Ramos (cell line): ENCODE measurements around the gene FLVCR2.

Experiments used
- in situ Hi-C: fragments of 300-500 bp; cut with MboI; formaldehyde crosslinking; loops from one replicate; pipeline ENCODE4 v1.14.3; 2022; ENCODE audit warnings: low sequenced_read_pairs; ENCODE audit not compliant: unreplicated experiment

FLVCR2 gene

GRCh38 chr14:75553761-75554364 lies 24.6 kb upstream of the FLVCR2 start:
- in situ Hi-C loops = no loop called here

GRCh38 chr14:75554482-75554881 lies 23.9 kb upstream of the FLVCR2 start:
- in situ Hi-C loops = no loop called here

GRCh38 chr14:75558440-75558839 lies 20.0 kb upstream of the FLVCR2 start:
- in situ Hi-C loops = no loop called here

GRCh38 chr14:75559045-75559444 lies 19.4 kb upstream of the FLVCR2 start:
- in situ Hi-C loops = no loop called here

GRCh38 chr14:75559451-75560222 lies 18.8 kb upstream of the FLVCR2 start:
- in situ Hi-C loops = no loop called here

GRCh38 chr14:75561013-75561432 lies 17.4 kb upstream of the FLVCR2 start:
- in situ Hi-C loops = no loop called here

- in situ Hi-C loops = no loop called here
Observed at GRCh38 chr14:75562089-75562488, 16.3 kb upstream of the FLVCR2 start.

- in situ Hi-C loops = no loop called here
Observed at GRCh38 chr14:75562489-75562888, 15.9 kb upstream of the FLVCR2 start.

- in situ Hi-C loops = no loop called here
Observed at GRCh38 chr14:75563931-75564330, 14.5 kb upstream of the FLVCR2 start.

GRCh38 chr14:75565056-75565455 lies 13.4 kb upstream of the FLVCR2 start:
- in situ Hi-C loops = no loop called here

GRCh38 chr14:75566321-75566720 lies 12.1 kb upstream of the FLVCR2 start:
- in situ Hi-C loops = no loop called here

- in situ Hi-C loops = no loop called here
Observed at GRCh38 chr14:75566752-75567151, 11.7 kb upstream of the FLVCR2 start.

- in situ Hi-C loops = no loop called here
Observed at GRCh38 chr14:75568140-75568539, 10.3 kb upstream of the FLVCR2 start.

GRCh38 chr14:75568791-75569190 lies 9.6 kb upstream of the FLVCR2 start:
- in situ Hi-C loops = no loop called here

GRCh38 chr14:75570797-75571196 lies 7.6 kb upstream of the FLVCR2 start:
- in situ Hi-C loops = no loop called here

- in situ Hi-C loops = no loop called here
Observed at GRCh38 chr14:75572104-75572503, 6.3 kb upstream of the FLVCR2 start.

- in situ Hi-C loops = no loop called here
Observed at GRCh38 chr14:75577090-75577489, 1.3 kb upstream of the FLVCR2 start.

- in situ Hi-C loops = no loop called here
Observed at GRCh38 chr14:75577729-75578101, 705 bp upstream of the FLVCR2 start.

- in situ Hi-C loops = no loop called here
Observed at GRCh38 chr14:75578786-75579337, 442 bp downstream of the FLVCR2 start.

- in situ Hi-C loops = no loop called here
Observed at GRCh38 chr14:75579338-75579864, 981 bp downstream of the FLVCR2 start.

GRCh38 chr14:75579882-75580281 lies 1.5 kb downstream of the FLVCR2 start:
- in situ Hi-C loops = no loop called here
